Measurements from ENCODE around the gene POU6F2.
"Not testable (repeated sequence)": the region's sequence is repeated elsewhere in the genome, so short reads cannot be mapped to it uniquely, and the experiment has no call there.

Gene POU6F2

GRCh38 chr7:38936641-38937040, 41.1 kb upstream of the POU6F2 start:
- no peak for DNase-seq (ENCODE audit: low read depth)
- no peak for TF ChIP-seq CTCF (conservative IDR thresholded peaks at IDR 0.05; ENCODE audit: low read depth, low read length)
- no peak overlapping the region for H3K4me3 ChIP-seq (ENCODE audit: low read depth, low read length)

- H3K4me3 ChIP-seq (ENCODE audit: low read depth, low read length), result no peak overlapping the region
- no peak for TF ChIP-seq CTCF (conservative IDR thresholded peaks at IDR 0.05; ENCODE audit: low read depth, low read length)
- no peak for DNase-seq (ENCODE audit: low read depth)
Observed at GRCh38 chr7:38938001-38938485, 39.7 kb upstream of the POU6F2 start.

GRCh38 chr7:38938589-38938988, 39.1 kb upstream of the POU6F2 start:
- DNase-seq (ENCODE audit: low read depth), result no peak
- no peak for TF ChIP-seq CTCF (conservative IDR thresholded peaks at IDR 0.05; ENCODE audit: low read depth, low read length)
- H3K4me3 ChIP-seq (ENCODE audit: low read depth, low read length), result no peak overlapping the region

- no peak overlapping the region for H3K4me3 ChIP-seq (ENCODE audit: low read depth, low read length)
- TF ChIP-seq CTCF (conservative IDR thresholded peaks at IDR 0.05; ENCODE audit: low read depth, low read length), result no peak
- no peak for DNase-seq (ENCODE audit: low read depth)
Observed at GRCh38 chr7:38940774-38941173, 36.9 kb upstream of the POU6F2 start.

GRCh38 chr7:38942431-38943051, 35.2 kb upstream of the POU6F2 start:
- TF ChIP-seq CTCF (conservative IDR thresholded peaks at IDR 0.05; ENCODE audit: low read depth, low read length), result no peak
- H3K4me3 ChIP-seq (ENCODE audit: low read depth, low read length), result no peak overlapping the region
- DNase-seq (ENCODE audit: low read depth), result no peak

GRCh38 chr7:38947541-38947940, 30.2 kb upstream of the POU6F2 start:
- not testable (repeated sequence) for DNase-seq (ENCODE audit: low read depth); H3K4me3 ChIP-seq (ENCODE audit: low read depth, low read length)

- peak; percentile 8 for DNase-seq (ENCODE audit: low read depth)
- no peak for TF ChIP-seq CTCF (conservative IDR thresholded peaks at IDR 0.05; ENCODE audit: low read depth, low read length)
- H3K4me3 ChIP-seq (ENCODE audit: low read depth, low read length), result no peak overlapping the region
Observed at GRCh38 chr7:38950309-38950708, 27.4 kb upstream of the POU6F2 start.

Measured in choroid plexus epithelial cell (primary cell).